Chondrocyte (in vitro differentiated cells): ENCODE results near the gene SNCAIP. TPM values are rescaled to one million over a fixed set of nuclear protein-coding genes. Genes with fewer than 3 reads are reported as not detected.

Experiments used
- DNase-seq: peaks from one replicate; pipeline ENCODE4 v3.0.0; 2021; ENCODE audit warnings: mixed read lengths, low spot score
- H3K27ac Mint-ChIP-seq: one replicate; pipeline ENCODE4 v1.8.0; 2021; ENCODE audit warnings: mild to moderate bottlenecking, moderate library complexity, mixed read lengths; ENCODE audit not compliant: unreplicated experiment
- H3K27me3 Mint-ChIP-seq: 2 replicates; pipeline ENCODE4 v1.8.0; 2021; ENCODE audit warnings: low read depth, mixed read lengths
- H3K36me3 Mint-ChIP-seq: 2 replicates; pipeline ENCODE4 v1.8.0; 2021; ENCODE audit warnings: low read depth, mixed read lengths
- H3K4me1 Mint-ChIP-seq: 2 replicates; pipeline ENCODE4 v1.8.0; 2021; ENCODE audit warnings: low read depth, mild to moderate bottlenecking, mixed read lengths
- H3K4me3 Mint-ChIP-seq: one replicate; pipeline ENCODE4 v1.8.0; 2021; ENCODE audit warnings: mild to moderate bottlenecking, moderate library complexity, mixed read lengths; ENCODE audit not compliant: unreplicated experiment
- H3K9me3 Mint-ChIP-seq: 2 replicates; pipeline ENCODE4 v1.8.0; 2021; ENCODE audit warnings: low read depth, mixed read lengths
- CTCF ChIP-seq: fragments of 200-600 bp; sonication (generic); IDR thresholded peaks from 2 replicates; pipeline ENCODE4 v1.5.0; 2021; ENCODE audit warnings: antibody characterized with exemption, mild to moderate bottlenecking, moderate library complexity
- total RNA-seq: library from RNA; stranded (reverse); gene quantifications from 3 replicates; pipeline ENCODE4 v1.2.1, GENCODE V29; 2021

The SNCAIP gene
- total RNA-seq, 1 donor from 2014 or later: 1.2 TPM

DNA sequence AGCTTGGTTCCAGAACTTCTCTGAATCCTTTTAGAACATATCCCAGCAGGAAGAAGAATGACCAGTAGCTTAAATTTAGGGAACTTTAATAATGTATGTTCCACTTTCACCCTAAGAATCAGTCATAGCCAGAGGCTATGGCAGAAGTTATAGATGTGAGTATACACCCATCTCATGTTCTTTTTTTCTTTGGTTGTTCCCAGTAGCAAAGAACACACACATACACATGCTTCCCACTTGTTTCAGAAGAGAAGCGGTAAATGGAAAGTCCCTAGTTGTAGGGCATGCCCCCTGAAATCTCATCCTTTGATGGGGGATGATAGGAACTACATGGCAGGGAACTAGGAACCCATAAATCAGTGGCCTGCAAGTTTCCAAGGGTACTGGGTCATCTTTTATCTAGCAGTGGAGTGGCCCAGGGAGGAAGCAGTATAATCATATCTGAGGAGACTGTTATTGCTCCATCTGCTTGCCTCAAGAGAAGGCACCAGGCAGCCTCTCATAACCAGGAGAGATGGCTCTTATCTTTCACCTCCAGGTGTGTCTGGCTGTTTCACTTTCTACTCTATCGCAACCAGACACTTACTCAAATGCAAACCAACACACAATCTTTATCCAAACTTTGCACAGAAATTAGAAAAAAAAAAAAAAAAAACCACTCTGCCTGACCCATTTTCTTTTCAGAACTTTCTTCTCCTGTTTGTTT is 109.5 kb downstream of the SNCAIP start:
- Mint-ChIP-seq H3K4me3 (no peak overlapping the region), H3K27ac (no peak overlapping the region), H3K9me3 (no peaks in the 10 kb centered on the region), H3K4me1 (no peaks in the 10 kb centered on the region), H3K36me3 (no peaks in the 10 kb centered on the region), H3K27me3 (no peaks in the 10 kb centered on the region)
- TF ChIP-seq CTCF: no peak
- DNase-seq: no peak

- no peak for TF ChIP-seq CTCF
- Mint-ChIP-seq H3K36me3 (no peaks in the 10 kb centered on the region), H3K27ac (no peak overlapping the region), H3K4me3 (no peak overlapping the region), H3K27me3 (no peaks in the 10 kb centered on the region), H3K9me3 (no peaks in the 10 kb centered on the region), H3K4me1 (no peaks in the 10 kb centered on the region)
- no peak for DNase-seq
Observed at GRCh38 chr5:122423221-122423620, 111.2 kb downstream of the SNCAIP start.

GRCh38 chr5:122424132-122424531 is 112.1 kb downstream of the SNCAIP start:
- DNase-seq: no peak
- Mint-ChIP-seq H3K27me3 (no peaks in the 10 kb centered on the region), H3K4me1 (no peaks in the 10 kb centered on the region), H3K9me3 (peaks cover 5% of the 10 kb centered on the region), H3K4me3 (no peak overlapping the region), H3K27ac (no peak overlapping the region), H3K36me3 (peaks cover 3% of the 10 kb centered on the region)
- TF ChIP-seq CTCF: no peak

- H3K27ac Mint-ChIP-seq: no peak overlapping the region
- H3K27me3 Mint-ChIP-seq: no peaks in the 10 kb centered on the region
- no peak overlapping the region for H3K4me3 Mint-ChIP-seq
- no peak for DNase-seq
- peaks cover 7% of the 10 kb centered on the region for H3K9me3 Mint-ChIP-seq
- H3K36me3 Mint-ChIP-seq: peaks cover 3% of the 10 kb centered on the region
- no peaks in the 10 kb centered on the region for H3K4me1 Mint-ChIP-seq
- no peak for TF ChIP-seq CTCF
Observed at GRCh38 chr5:122426301-122426700, 114.3 kb downstream of the SNCAIP start.

DNA sequence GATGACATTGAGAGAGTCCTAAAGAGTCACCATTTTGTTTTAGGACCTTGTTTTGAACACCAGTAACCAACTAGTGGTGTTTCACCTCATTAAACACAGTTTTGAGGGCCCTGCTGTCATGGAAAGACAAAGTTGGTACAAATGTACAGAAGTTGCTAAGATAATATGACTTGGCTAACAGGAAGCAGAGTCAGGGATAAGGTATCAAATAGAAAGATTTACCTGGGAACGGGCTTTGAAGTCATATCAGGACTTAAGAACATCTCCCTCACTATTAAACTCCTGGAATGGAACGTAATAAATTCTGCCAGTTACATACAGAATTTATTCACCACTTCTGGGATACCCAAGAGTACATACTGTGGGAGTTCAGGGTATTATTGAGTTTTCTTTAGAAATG is 115.6 kb downstream of the SNCAIP start:
- DNase-seq: no peak
- Mint-ChIP-seq H3K4me3 (no peak overlapping the region), H3K9me3 (peaks cover 7% of the 10 kb centered on the region), H3K4me1 (no peaks in the 10 kb centered on the region), H3K27me3 (no peaks in the 10 kb centered on the region), H3K27ac (no peak overlapping the region), H3K36me3 (peaks cover 3% of the 10 kb centered on the region)
- no peak for TF ChIP-seq CTCF
